ENCODE data around the gene TGFBR3L. TPM values are rescaled to one million over a fixed set of nuclear protein-coding genes. Genes with fewer than 3 reads are reported as not detected.

Gene TGFBR3L
- total RNA-seq, 1 experiment from 2014 or later, result 0.94 TPM

DNA sequence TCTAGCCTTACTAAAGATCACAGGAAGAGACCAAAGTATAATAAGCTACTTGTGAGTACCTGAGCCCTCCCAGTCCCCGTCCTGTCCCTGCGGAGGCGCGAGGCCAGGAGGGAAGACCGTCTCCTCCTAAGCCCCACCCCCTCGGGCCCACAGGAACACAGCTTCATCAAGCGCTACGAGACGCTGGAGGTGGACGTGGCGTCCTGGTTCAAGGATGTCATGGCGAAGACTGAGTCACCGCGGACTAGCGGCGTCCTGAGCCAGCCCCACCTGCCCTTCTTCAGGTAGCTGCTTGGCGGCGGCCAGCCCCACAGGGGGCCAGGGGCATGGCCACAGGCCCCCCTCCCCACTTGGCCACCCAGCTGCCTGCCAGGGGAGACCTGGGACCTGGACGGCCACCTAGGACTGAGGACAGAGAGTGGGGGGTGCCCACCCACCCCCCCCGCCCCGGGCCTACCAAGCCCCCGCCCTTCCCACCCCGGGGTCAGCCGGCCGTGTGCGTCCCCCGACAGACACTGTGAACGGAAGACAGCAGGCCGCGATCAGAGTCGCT is 2.4 kb upstream of the TGFBR3L start:
- no peak for DNase-seq
- intact Hi-C loops (cut with micrococcal nuclease; ENCODE audit: unreplicated experiment), result no loop called here
- CTCF ChIA-PET, result no interaction called here
- Mint-ChIP-seq H3K9me3 (ENCODE audit: low read depth, unreplicated experiment) (no peaks in the 10 kb centered on the region), H3K4me1 (ENCODE audit: low read depth, unreplicated experiment) (no peaks in the 10 kb centered on the region), H3K27ac (ENCODE audit: unreplicated experiment) (no peak overlapping the region), H3K27me3 (ENCODE audit: unreplicated experiment) (no peaks in the 10 kb centered on the region), H3K4me3 (ENCODE audit: low read depth, unreplicated experiment) (no peak overlapping the region), H3K36me3 (ENCODE audit: insufficient read depth, unreplicated experiment) (peaks cover 26% of the 10 kb centered on the region)
- no TSS peak for BruUV-seq (replicated peaks)
- TF ChIP-seq CTCF (IDR thresholded peaks at IDR 0.05; ENCODE audit: unreplicated experiment), result no peak

GRCh38 chr19:7912697-7913564 is 1.7 kb upstream of the TGFBR3L start:
- no peaks in the 10 kb centered on the region for H3K9me3 Mint-ChIP-seq (ENCODE audit: low read depth, unreplicated experiment)
- H3K4me3 Mint-ChIP-seq (ENCODE audit: low read depth, unreplicated experiment), result peak overlapping the region; percentile 4
- H3K27ac Mint-ChIP-seq (ENCODE audit: unreplicated experiment), result no peak overlapping the region
- intact Hi-C loops (cut with micrococcal nuclease; ENCODE audit: unreplicated experiment), result no loop called here
- DNase-seq, result no peak
- BruUV-seq (replicated peaks), result no TSS peak
- no peak for TF ChIP-seq CTCF (IDR thresholded peaks at IDR 0.05; ENCODE audit: unreplicated experiment)
- CTCF ChIA-PET, result interaction anchor here (0.6 kb wide), 1 partner anchor 104 kb away, joined by 5 read pairs; no protein-coding TSS in a partner anchor
- H3K4me1 Mint-ChIP-seq (ENCODE audit: low read depth, unreplicated experiment), result no peaks in the 10 kb centered on the region
- H3K36me3 Mint-ChIP-seq (ENCODE audit: insufficient read depth, unreplicated experiment), result peaks cover 24% of the 10 kb centered on the region
- no peaks in the 10 kb centered on the region for H3K27me3 Mint-ChIP-seq (ENCODE audit: unreplicated experiment)

- DNase-seq, result no peak
- H3K27me3 Mint-ChIP-seq (ENCODE audit: unreplicated experiment), result no peaks in the 10 kb centered on the region
- no TSS peak for BruUV-seq (replicated peaks)
- no peaks in the 10 kb centered on the region for H3K4me1 Mint-ChIP-seq (ENCODE audit: low read depth, unreplicated experiment)
- H3K36me3 Mint-ChIP-seq (ENCODE audit: insufficient read depth, unreplicated experiment), result peaks cover 30% of the 10 kb centered on the region
- TF ChIP-seq CTCF (IDR thresholded peaks at IDR 0.05; ENCODE audit: unreplicated experiment), result no peak
- H3K27ac Mint-ChIP-seq (ENCODE audit: unreplicated experiment), result no peak overlapping the region
- CTCF ChIA-PET, result no interaction called here
- H3K4me3 Mint-ChIP-seq (ENCODE audit: low read depth, unreplicated experiment), result no peak overlapping the region
- intact Hi-C loops (cut with micrococcal nuclease; ENCODE audit: unreplicated experiment), result no loop called here
- no peaks in the 10 kb centered on the region for H3K9me3 Mint-ChIP-seq (ENCODE audit: low read depth, unreplicated experiment)
Measured at GRCh38 chr19:7913652-7914051, 978 bp upstream of the TGFBR3L start.

- no peak for DNase-seq
- no TSS peak for BruUV-seq (replicated peaks)
- Mint-ChIP-seq H3K27ac (ENCODE audit: unreplicated experiment) (no peak overlapping the region), H3K4me3 (ENCODE audit: low read depth, unreplicated experiment) (no peak overlapping the region), H3K9me3 (ENCODE audit: low read depth, unreplicated experiment) (no peaks in the 10 kb centered on the region), H3K4me1 (ENCODE audit: low read depth, unreplicated experiment) (no peaks in the 10 kb centered on the region), H3K36me3 (ENCODE audit: insufficient read depth, unreplicated experiment) (peaks cover 32% of the 10 kb centered on the region), H3K27me3 (ENCODE audit: unreplicated experiment) (no peaks in the 10 kb centered on the region)
- intact Hi-C loops (cut with micrococcal nuclease; ENCODE audit: unreplicated experiment), result no loop called here
- CTCF ChIA-PET, result no interaction called here
- no peak for TF ChIP-seq CTCF (IDR thresholded peaks at IDR 0.05; ENCODE audit: unreplicated experiment)
Measured at GRCh38 chr19:7914099-7914498, 531 bp upstream of the TGFBR3L start.

All from Calu3 (cell line).